ENCODE data around the gene GON4L.

- no peak for TF ChIP-seq GATA2 (IDR thresholded peaks at IDR 0.05; ENCODE audit: low read depth, low read length)
- no peak for TF ChIP-seq GATA3 (IDR thresholded peaks at IDR 0.05; ENCODE audit: low read depth, low read length)
Measured at GRCh38 chr1:155729031-155729898, 127.7 kb downstream of the GON4L start.
